NCI-H1105 (cell line): ENCODE results near the gene DEDD.
A peak's percentile ranks its signal among the peaks of the same experiment; 100 is the strongest.

Experiments
- DNase-seq: peaks from one replicate; lab custom pipeline; 2025; lab: John Stamatoyannopoulos, UW

The DEDD gene

GRCh38 chr1:161092621-161093028 is 39.8 kb downstream of the DEDD start:
- no peak for DNase-seq

DNA sequence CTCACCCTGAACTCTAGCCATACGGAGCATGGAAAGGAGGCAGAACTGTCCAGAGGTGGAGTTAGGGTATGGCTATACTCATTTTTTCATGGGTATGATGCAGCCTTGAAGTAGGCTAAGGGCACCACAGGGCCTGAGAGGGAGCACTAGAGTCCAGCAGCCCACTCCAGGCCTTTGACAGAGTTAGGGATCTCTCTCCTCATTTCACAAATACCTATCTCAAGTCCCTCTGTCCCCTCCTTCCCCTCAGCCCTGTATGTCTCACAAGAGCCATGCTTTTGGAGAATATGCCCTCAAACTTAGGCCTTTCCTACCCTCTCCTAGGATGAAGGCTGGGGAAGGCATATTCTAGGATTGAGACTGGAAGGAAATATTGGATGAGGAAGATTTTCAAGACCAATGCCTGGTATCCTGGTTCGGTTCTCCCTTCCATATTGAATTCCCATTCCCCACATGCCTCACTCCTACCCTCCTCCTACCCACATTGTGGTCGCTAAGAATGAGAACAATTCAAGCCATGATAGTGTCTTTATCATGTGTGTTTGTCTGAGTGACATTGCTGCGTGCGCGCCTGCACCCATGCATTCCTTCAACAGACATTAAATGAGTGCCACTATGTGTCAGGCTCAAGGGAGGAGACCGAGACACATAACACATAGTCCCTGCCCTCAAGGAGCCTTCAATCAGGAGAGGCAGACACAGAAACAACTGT is 40.5 kb downstream of the DEDD start:
- no peak for DNase-seq

DNA sequence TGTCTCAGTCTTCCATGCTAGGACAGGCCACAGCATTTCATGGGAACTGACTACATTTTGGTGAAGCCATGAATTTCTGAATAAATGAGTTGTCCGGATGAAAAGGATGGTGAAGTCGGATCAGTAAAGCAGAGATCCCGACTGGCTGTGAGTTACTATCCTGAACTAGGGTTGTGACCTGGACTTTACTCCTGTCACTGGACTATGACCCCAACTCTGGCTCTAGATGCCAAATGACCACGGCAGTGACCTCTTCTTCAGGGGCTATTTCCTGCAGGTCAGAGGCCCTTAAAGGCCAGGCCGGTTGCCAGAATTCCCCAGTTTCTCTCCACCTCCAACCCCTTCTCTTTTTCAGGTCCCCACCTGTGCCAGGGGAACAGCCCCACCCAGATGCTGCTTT is 41.4 kb downstream of the DEDD start:
- no peak for DNase-seq

GRCh38 chr1:161090617-161091016 is 41.9 kb downstream of the DEDD start:
- no peak for DNase-seq

DNA sequence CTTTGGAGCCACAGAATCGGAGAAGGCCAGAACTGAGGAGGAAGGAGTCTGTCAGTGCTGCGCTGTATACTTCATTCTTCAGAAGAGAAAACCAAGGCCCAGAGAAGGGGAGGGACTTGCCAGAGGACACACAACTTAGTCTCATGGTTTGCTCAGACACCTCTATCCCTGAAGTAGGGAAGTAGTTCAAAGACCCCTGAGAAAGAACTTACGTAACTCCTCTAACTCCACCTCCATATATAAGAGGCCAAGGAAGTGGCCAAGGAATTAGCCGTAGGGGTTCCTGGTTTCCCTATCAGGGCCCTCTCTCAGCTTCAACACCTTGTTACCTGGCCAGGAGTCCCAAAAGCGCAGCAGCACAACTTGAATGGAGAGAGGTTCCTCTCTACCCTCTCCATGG is 42.5 kb downstream of the DEDD start:
- no peak for DNase-seq

GRCh38 chr1:161089251-161089924 is 43.1 kb downstream of the DEDD start, which contains the start of gene NECTIN4:
Gene NECTIN4 (minus strand): TSS chr1:161089558. CDS start chr1:161089296, 262 bp downstream.
- DNase-seq, result no peak

- DNase-seq, result no peak
These were observed 43.8 kb downstream of the DEDD start for GRCh38 chr1:161088587-161089110.

- no peak for DNase-seq
These were observed 46.0 kb downstream of the DEDD start for GRCh38 chr1:161086457-161086856.

DNA sequence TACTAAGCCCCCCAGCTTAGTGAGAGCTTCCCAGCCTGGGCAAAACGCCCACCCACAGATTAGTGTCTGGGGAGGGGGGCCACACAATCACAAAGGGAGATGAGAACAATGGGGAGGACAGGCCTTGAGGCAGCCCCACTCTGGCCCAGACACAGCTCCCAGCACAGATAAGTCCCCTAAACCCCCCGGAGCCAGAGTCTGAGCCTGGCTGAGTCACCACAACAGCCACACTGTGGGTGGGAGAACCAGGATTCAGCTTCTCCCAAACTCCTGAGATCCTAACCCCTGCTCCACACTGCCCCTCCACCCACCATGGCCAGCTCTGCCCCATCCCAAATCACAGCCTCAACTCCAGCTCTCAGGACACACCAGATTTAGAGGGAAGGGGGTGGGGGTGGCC is 47.3 kb downstream of the DEDD start:
- no peak for DNase-seq

- DNase-seq, result no peak
These were observed 47.9 kb downstream of the DEDD start for GRCh38 chr1:161084597-161084988.

DNA sequence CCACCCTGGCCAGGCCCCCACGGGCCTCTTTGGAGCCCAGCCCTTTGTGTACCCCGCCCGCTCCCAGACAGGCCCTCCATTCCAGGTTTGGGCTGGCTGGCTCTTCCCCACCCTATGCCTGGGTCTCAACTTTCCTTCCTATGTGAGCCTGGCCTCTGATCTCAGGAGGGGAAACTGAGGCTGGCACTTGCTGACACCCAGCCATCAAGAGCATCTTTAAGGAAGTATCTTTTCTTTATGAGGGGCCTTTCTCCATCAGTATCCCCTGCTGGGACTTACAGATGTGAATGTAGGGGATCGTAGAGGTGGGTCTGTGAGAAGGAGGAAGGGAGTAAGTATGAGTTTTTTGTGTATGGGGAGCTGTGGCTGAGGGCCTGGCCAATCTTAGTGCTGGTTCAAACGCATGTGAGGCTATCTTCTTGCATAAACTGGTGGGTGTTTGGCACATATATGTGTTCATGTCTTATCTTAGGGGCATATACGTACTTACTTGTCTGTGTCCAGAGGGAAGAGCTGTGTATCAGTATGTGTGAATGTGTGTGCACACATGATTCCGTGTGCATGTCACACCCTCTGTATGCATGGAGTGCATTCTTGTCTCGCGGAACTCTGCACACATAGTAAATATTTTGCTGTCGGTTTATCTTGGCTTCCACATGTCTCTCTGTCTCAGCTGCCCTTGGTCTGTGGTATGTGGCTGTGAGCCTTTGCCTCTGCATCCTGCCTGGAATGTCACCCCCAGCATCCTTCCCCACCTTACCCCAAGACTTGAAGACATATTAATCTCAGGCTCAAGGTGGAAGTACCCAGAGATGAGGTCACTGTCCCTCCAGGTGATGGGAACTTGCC is 48.5 kb downstream of the DEDD start:
- no peak for DNase-seq

- DNase-seq, result no peak
These were observed 49.3 kb downstream of the DEDD start for GRCh38 chr1:161082996-161083747.

DNA sequence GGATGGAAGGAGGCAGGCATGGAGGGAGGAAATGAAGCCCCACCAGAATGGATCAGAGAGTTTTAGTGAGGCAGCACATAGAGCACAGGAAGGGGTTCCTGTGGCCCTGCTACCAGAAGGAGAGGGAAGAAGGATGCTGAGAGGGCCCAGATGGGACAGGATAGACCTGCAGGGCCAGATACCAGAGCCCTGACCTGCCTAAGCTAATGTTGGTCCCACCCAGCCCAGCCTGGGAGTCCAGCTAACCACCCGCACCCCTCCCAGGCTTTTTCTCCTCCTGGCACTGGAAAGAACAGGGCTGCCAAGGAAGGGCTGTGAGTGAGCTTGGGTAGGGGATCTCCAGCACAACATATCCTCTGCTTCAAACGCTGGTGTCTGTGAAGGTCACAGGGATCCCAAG is 50.0 kb downstream of the DEDD start:
- DNase-seq, result no peak

GRCh38 chr1:161081519-161081918 is 50.9 kb downstream of the DEDD start:
- no peak for DNase-seq

DNA sequence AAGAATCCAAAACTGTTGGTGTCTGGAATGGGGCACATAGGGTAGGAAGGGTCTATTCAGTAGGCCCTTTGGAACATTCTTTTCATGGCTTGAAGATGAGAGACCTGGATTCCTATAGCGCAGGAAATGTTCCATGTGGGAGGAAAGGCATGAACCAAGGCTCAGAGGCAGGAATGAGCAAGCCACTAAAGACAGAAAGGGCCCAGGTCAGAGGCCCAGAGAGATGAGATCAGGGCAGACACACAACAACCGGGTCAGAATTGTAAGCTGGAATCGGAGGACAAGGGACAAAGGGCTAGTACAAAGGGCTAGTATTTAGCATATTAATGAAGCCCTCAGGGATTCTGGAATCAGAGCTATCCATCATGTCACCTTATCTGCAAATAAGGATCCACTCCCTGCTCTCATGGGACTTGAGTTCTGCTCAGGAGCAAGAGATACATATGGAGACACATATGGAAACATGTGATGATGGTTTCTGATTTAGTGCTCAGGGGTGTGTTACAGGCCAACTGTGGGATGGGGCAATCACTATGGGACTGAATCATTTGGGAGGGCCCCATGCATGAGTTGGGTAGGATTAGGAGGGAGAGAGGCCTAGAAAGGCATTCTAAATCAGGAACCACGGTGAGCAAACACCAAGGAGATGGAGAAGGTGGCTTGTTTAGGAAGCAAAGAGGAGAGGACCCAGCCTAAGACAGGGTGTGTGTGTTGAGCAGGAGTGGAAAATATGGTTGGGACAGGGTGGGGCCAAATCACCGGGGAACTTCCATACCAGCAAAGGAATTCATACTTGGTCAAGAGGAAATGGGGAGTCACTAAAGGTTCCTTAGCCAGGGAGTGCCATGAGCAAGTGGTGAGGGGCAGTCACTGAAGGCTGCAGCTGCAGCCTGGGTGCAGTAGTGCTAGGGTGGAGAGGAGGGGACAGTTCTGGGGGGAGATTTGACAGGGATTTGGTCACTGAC is 51.7 kb downstream of the DEDD start:
- no peak for DNase-seq

DNA sequence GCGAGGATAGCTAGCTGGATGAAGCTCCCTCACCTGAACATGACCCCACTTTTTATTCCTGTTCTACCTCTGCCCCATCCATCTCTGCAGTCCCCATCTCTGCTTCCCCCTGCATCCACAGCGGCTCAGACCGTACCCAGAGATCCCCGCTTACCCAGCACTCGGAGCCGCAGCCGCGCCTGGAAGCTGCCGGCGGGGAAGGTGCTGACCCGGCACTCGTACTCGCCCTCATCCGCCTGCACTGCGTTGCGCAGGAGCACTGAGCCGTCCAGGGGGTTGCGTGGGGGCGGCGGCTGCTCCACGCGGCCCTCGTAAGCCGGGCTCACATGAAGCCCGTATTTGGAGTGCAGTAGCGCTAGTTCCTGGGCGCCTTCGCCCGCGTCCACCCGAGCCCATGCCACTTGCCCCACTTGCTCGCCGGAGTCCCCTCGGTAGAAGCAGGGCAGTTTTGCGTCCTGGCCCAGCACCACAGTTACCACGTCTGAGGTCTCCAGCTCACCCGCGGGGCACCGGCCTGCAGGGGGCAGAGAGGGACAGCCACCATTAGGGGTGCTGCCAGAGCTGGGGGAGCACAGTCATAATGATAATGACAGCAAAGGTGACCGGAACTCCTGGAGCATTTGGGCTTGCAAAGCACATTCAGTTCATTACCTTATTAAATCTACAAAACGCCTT is 52.9 kb downstream of the DEDD start:
- DNase-seq, result no peak

- DNase-seq, result no peak
These were observed 55.0 kb downstream of the DEDD start for GRCh38 chr1:161077426-161077825.

DNA sequence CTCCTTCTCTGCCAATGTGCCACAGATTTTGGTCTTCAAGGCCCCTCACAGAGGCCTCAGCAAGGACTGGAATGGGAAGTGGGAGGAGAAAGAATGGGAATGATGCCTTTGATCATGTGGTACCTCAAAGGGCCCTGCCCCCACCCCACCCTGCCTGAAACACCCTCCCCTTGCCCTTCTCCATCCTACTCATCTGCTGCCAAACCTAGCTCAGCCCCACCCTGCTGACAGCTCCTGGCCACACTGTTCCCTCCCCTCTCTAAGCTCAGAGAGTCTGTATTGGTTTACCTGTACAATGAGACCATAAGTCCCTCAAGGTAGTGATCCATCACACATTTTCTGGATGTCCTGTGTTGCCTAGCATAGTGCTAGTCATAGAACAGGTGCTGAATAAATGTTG is 56.1 kb downstream of the DEDD start:
- DNase-seq, result no peak

DNA sequence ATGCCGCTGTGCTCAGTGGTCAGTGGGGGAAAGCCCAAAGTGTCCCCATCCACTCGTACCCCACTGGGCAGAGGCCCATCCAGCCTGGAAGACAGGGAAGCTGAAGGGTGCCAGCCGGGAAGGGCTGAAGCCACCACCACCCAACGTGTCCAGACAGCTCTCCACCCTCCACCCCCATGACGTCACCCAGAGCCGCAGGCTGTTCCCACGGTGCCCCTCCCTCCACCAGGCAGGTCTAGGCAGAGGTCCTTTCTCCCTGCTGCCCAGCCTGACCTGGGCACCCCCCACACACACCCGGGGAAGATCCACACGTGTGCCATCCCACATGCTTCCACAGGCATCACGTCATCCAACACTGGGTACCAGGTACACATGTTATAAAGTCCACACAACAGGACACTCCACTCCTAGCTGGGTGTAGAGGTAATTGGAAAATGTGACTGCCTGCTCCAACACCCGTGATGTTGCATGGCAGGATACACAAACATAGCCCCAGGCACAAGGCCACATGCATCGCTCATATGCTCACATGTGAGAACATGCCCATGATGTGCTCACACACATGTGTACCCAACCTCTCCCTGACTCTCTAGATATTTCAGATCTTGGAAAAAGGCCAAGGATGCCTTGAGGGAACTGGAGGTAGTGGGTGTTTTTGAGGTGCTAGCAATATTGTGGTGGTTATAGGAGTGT is 57.6 kb downstream of the DEDD start:
- DNase-seq, result peak; percentile 2
